Right ventricle myocardium inferior (tissue), 1 donor: ENCODE results near the gene MAP3K12. TPM values are rescaled to one million over a fixed set of nuclear protein-coding genes. Genes with fewer than 3 reads are reported as not detected.

Experiments used
- ATAC-seq: fragments of 200-7000 bp; cut with Tn5 transposase; one replicate; pipeline ENCODE4 v1.9.1; 2020; ENCODE audit warnings: mild to moderate bottlenecking, moderate library complexity
- DNase-seq: peaks from one replicate; pipeline ENCODE4 v3.0.0; 2021; ENCODE audit errors: missing footprints
- intact Hi-C: fragments of 100-400 bp; cut with DNase I; formaldehyde crosslinking; loops from one replicate; pipeline ENCODE4 v1.11.0; 2022
- total RNA-seq: library from RNA; stranded (reverse); fragmentation: NEBNext Ultra II Directional; extraction: Animal tissue kit (Norgen Biotek cat#: 25700); gene quantifications from one replicate; pipeline ENCODE4 v1.2.1, GENCODE V29; 2021
- donor health status: DM: no; HTN: yes; CAD: no; lungs with severe emphysema.

MAP3K12 gene
- total RNA-seq, 1 donor from 2014 or later = 5.6 TPM

GRCh38 chr12:53500142-53500775, 1.0 kb upstream of the MAP3K12 start:
- intact Hi-C loops = loop anchor here (5.0 kb wide), 1 partner anchor 48 kb away; the partner anchor contains the start of gene PCBP2
- ATAC-seq = peak; percentile 8
- DNase-seq = no peak

- DNase-seq (no peak), ATAC-seq (no peak)
- intact Hi-C loops = no loop called here
Observed at GRCh38 chr12:53498235-53498630, 1.0 kb downstream of the MAP3K12 start.

- no peak for DNase-seq
- no peak for ATAC-seq
- intact Hi-C loops = no loop called here
Observed at GRCh38 chr12:53497461-53497860, 1.8 kb downstream of the MAP3K12 start.

- no peak for ATAC-seq
- intact Hi-C loops = no loop called here
- DNase-seq = no peak
Observed at GRCh38 chr12:53496752-53497032, 2.6 kb downstream of the MAP3K12 start.

GRCh38 chr12:53495903-53496751, 3.1 kb downstream of the MAP3K12 start:
- ATAC-seq = no peak
- DNase-seq = no peak
- intact Hi-C loops = no loop called here

GRCh38 chr12:53493610-53494391, 5.5 kb downstream of the MAP3K12 start:
- intact Hi-C loops = no loop called here
- DNase-seq (no peak), ATAC-seq (no peak)

- intact Hi-C loops = no loop called here
- peak; percentile 97 for DNase-seq
- peak; percentile 92 for ATAC-seq
Observed at GRCh38 chr12:53492830-53493609, 6.2 kb downstream of the MAP3K12 start.

- no peak for DNase-seq
- no peak for ATAC-seq
- intact Hi-C loops = no loop called here
Observed at GRCh38 chr12:53492188-53492587, 7.1 kb downstream of the MAP3K12 start.

GRCh38 chr12:53489242-53489864, 9.9 kb downstream of the MAP3K12 start:
- no peak for DNase-seq
- ATAC-seq = no peak
- intact Hi-C loops = no loop called here

- intact Hi-C loops = no loop called here
- ATAC-seq (no peak), DNase-seq (no peak)
Observed at GRCh38 chr12:53486736-53487487, 12.3 kb downstream of the MAP3K12 start.

GRCh38 chr12:53485955-53486735, 13.1 kb downstream of the MAP3K12 start:
- no peak for ATAC-seq
- intact Hi-C loops = no loop called here
- no peak for DNase-seq

- no peak for DNase-seq
- no peak for ATAC-seq
- intact Hi-C loops = no loop called here
Observed at GRCh38 chr12:53484686-53485575, 14.3 kb downstream of the MAP3K12 start.

- ATAC-seq = no peak
- no peak for DNase-seq
- intact Hi-C loops = no loop called here
Observed at GRCh38 chr12:53483979-53484377, 15.3 kb downstream of the MAP3K12 start.

- DNase-seq (no peak), ATAC-seq (peak; percentile 14)
- intact Hi-C loops = no loop called here
Observed at GRCh38 chr12:53483225-53483978, 15.9 kb downstream of the MAP3K12 start.

GRCh38 chr12:53482626-53483168, 16.6 kb downstream of the MAP3K12 start:
- no peak for DNase-seq
- intact Hi-C loops = no loop called here
- ATAC-seq = peak; percentile 12
